Osteoblast (primary cell): Measurements from ENCODE around the gene CHST12. TPM values are rescaled to one million over a fixed set of nuclear protein-coding genes. Genes with fewer than 3 reads are reported as not detected.
A peak's percentile ranks its signal among the peaks of the same experiment; 100 is the strongest.

Experiments used
- DNase-seq: peaks from one replicate; pipeline ENCODE4 v3.0.0; 2011; ENCODE audit warnings: low spot score, mixed read lengths; ENCODE audit not compliant: insufficient read length; ENCODE audit errors: missing footprints
- H2AFZ ChIP-seq: 2 replicates; pipeline ENCODE4 v1.6.0; 2011; ENCODE audit warnings: mild to moderate bottlenecking, low read length
- H3K27ac ChIP-seq: 2 replicates; pipeline ENCODE4 v1.5.1; 2011; ENCODE audit warnings: mild to moderate bottlenecking, low read depth, low read length, moderate library complexity
- H3K27me3 ChIP-seq: 2 replicates; pipeline ENCODE4 v1.6.0; 2012; ENCODE audit warnings: mild to moderate bottlenecking, control low read depth, inconsistent platforms, low read length, moderate library complexity; ENCODE audit not compliant: insufficient read depth
- H3K36me3 ChIP-seq: 2 replicates; pipeline ENCODE4 v1.5.1; 2011; ENCODE audit warnings: mild to moderate bottlenecking, low read length, control low read depth, moderate library complexity; ENCODE audit not compliant: insufficient read depth
- H3K4me1 ChIP-seq: 2 replicates; pipeline ENCODE4 v1.5.1; 2011; ENCODE audit warnings: mild to moderate bottlenecking, low read length, control low read depth, moderate library complexity; ENCODE audit not compliant: insufficient read depth
- H3K4me2 ChIP-seq: 2 replicates; pipeline ENCODE4 v1.6.0; 2011; ENCODE audit warnings: mild to moderate bottlenecking, low read length; ENCODE audit not compliant: insufficient read depth
- H3K4me3 ChIP-seq: fragments of 200-600 bp; sonication (generic); 3 replicates; pipeline ENCODE4 v1.5.1; 2012; ENCODE audit warnings: mild to moderate bottlenecking, low read length, inconsistent platforms; ENCODE audit not compliant: insufficient read depth
- H3K79me2 ChIP-seq: 2 replicates; pipeline ENCODE4 v1.6.0; 2012; ENCODE audit warnings: mild to moderate bottlenecking, low read length, control low read depth, inconsistent platforms; ENCODE audit not compliant: insufficient read depth
- H3K9me3 ChIP-seq: 2 replicates; pipeline ENCODE4 v1.5.1; 2011; ENCODE audit warnings: low read depth, low read length, control low read depth
- H4K20me1 ChIP-seq: 2 replicates; pipeline ENCODE4 v1.6.0; 2012; ENCODE audit warnings: mild to moderate bottlenecking, low read length, control low read depth; ENCODE audit not compliant: insufficient read depth
- CTCF ChIP-seq: IDR thresholded peaks from 2 replicates; pipeline ENCODE4 v1.5.1; 2011; ENCODE audit warnings: mild to moderate bottlenecking, low read depth, low read length, moderate library complexity; ENCODE audit errors: extremely low read depth
- total RNA-seq: library from RNA; depleted of rRNA; stranded (reverse); fragments of >200 nt; gene quantifications from 2 replicates; pipeline ENCODE4 v1.2.3, GENCODE V29; 2012

Gene CHST12
- total RNA-seq, 1 donor, result 4.0 TPM

- H2AFZ ChIP-seq, result no peak overlapping the region
- H3K9me3 ChIP-seq, result peaks cover 3% of the 10 kb centered on the region
- H3K27me3 ChIP-seq, result no peaks in the 10 kb centered on the region
- H3K79me2 ChIP-seq, result no peaks in the 10 kb centered on the region
- H4K20me1 ChIP-seq, result no peaks in the 10 kb centered on the region
- H3K4me3 ChIP-seq, result peak overlapping the region; percentile 12
- no peaks in the 10 kb centered on the region for H3K36me3 ChIP-seq
- no peak for TF ChIP-seq CTCF
- H3K4me1 ChIP-seq, result peaks cover 17% of the 10 kb centered on the region
- peak overlapping the region; percentile 52 for H3K4me2 ChIP-seq
- no peak overlapping the region for H3K27ac ChIP-seq
- DNase-seq, result peak; percentile 94
Observed at GRCh38 chr7:2487586-2488271, 84.3 kb downstream of the CHST12 start.

GRCh38 chr7:2488272-2488645, 84.8 kb downstream of the CHST12 start:
- DNase-seq, result peak; percentile 95
- no peaks in the 10 kb centered on the region for H3K36me3 ChIP-seq
- H3K9me3 ChIP-seq, result peaks cover 3% of the 10 kb centered on the region
- no peaks in the 10 kb centered on the region for H3K27me3 ChIP-seq
- peak overlapping the region; percentile 52 for H3K4me2 ChIP-seq
- H3K27ac ChIP-seq, result no peak overlapping the region
- no peaks in the 10 kb centered on the region for H3K79me2 ChIP-seq
- no peak for TF ChIP-seq CTCF
- peaks cover 21% of the 10 kb centered on the region for H3K4me1 ChIP-seq
- H4K20me1 ChIP-seq, result no peaks in the 10 kb centered on the region
- no peak overlapping the region for H3K4me3 ChIP-seq
- H2AFZ ChIP-seq, result peak overlapping the region; percentile 44

- Histone ChIP-seq H4K20me1 (no peaks in the 10 kb centered on the region), H3K27ac (no peak overlapping the region), H3K79me2 (no peaks in the 10 kb centered on the region), H3K36me3 (no peaks in the 10 kb centered on the region), H3K9me3 (no peaks in the 10 kb centered on the region), H2AFZ (peak overlapping the region; percentile 44), H3K4me2 (peak overlapping the region; percentile 52), H3K4me1 (peaks cover 25% of the 10 kb centered on the region), H3K27me3 (no peaks in the 10 kb centered on the region), H3K4me3 (no peak overlapping the region)
- TF ChIP-seq CTCF, result no peak
- DNase-seq, result no peak
Observed at GRCh38 chr7:2488681-2489080, 85.3 kb downstream of the CHST12 start.

- H2AFZ ChIP-seq, result no peak overlapping the region
- H3K27ac ChIP-seq, result no peak overlapping the region
- peaks cover 26% of the 10 kb centered on the region for H3K4me1 ChIP-seq
- H3K79me2 ChIP-seq, result no peaks in the 10 kb centered on the region
- H3K36me3 ChIP-seq, result no peaks in the 10 kb centered on the region
- H3K27me3 ChIP-seq, result no peaks in the 10 kb centered on the region
- DNase-seq, result no peak
- H3K9me3 ChIP-seq, result no peaks in the 10 kb centered on the region
- H4K20me1 ChIP-seq, result no peaks in the 10 kb centered on the region
- no peak overlapping the region for H3K4me3 ChIP-seq
- no peak for TF ChIP-seq CTCF
- no peak overlapping the region for H3K4me2 ChIP-seq
Observed at GRCh38 chr7:2490181-2490651, 86.8 kb downstream of the CHST12 start.
